Measurements from ENCODE around the gene CDH23. TPM values are rescaled to one million over a fixed set of nuclear protein-coding genes. Genes with fewer than 3 reads are reported as not detected.

CDH23 gene
- total RNA-seq, 1 donor from 2014 or later = 9.4 TPM

DNA sequence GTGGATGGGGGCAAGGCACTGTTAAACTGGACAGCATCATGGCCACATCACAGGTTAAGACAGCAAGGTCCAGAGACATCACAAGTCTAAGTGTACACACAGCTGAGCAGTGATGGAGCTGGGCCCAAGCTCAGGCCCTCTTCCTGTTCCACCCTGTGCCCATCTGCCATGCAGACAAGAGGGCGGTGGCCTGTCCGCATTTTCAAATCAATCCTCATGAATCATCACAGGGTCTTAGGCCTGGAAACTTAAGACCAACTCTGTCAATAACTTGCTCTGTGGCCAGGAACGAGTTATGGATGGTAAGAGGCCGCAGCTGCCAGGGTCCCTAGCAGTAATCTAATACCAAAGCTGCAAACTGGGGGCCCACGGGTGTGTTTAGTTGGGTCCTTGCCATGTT lies 319.7 kb downstream of the CDH23 start:
- Mint-ChIP-seq H3K4me3 (no peak overlapping the region), H3K36me3 (no peaks in the 10 kb centered on the region), H3K27me3 (peaks cover 2% of the 10 kb centered on the region), H3K27ac (no peak overlapping the region), H3K4me1 (ENCODE audit: unreplicated experiment) (peaks cover 19% of the 10 kb centered on the region), H3K9me3 (no peaks in the 10 kb centered on the region)
- TF ChIP-seq, protein P1, sequence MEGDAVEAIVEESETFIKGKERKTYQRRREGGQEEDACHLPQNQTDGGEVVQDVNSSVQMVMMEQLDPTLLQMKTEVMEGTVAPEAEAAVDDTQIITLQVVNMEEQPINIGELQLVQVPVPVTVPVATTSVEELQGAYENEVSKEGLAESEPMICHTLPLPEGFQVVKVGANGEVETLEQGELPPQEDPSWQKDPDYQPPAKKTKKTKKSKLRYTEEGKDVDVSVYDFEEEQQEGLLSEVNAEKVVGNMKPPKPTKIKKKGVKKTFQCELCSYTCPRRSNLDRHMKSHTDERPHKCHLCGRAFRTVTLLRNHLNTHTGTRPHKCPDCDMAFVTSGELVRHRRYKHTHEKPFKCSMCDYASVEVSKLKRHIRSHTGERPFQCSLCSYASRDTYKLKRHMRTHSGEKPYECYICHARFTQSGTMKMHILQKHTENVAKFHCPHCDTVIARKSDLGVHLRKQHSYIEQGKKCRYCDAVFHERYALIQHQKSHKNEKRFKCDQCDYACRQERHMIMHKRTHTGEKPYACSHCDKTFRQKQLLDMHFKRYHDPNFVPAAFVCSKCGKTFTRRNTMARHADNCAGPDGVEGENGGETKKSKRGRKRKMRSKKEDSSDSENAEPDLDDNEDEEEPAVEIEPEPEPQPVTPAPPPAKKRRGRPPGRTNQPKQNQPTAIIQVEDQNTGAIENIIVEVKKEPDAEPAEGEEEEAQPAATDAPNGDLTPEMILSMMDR (conservative IDR thresholded peaks at IDR 0.05) = no peak
- no peak for DNase-seq (ENCODE audit: extremely low spot score, unreplicated experiment)

DNA sequence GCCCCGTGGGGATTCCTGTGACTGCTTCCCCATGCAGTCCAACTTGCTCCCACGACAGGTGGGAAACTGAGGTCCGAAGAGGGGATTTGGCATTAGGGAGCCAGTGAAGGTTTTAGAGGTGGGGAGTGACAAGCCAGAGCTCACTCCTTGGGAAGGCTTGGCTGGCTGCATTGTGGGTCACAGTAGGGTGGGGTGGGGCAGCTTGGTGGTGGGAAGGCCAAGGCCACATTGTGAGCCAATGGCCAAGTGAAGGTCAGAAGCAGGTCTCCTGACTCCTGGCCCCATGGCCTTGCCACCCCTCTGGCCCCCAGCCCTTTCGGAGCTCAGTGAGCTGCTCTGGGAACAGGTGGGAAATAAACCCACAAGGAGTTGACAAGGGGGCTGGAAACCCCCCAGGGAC lies 320.3 kb downstream of the CDH23 start:
- Mint-ChIP-seq H3K36me3 (no peaks in the 10 kb centered on the region), H3K4me3 (no peak overlapping the region), H3K27me3 (peaks cover 4% of the 10 kb centered on the region), H3K27ac (no peak overlapping the region), H3K9me3 (no peaks in the 10 kb centered on the region), H3K4me1 (ENCODE audit: unreplicated experiment) (peaks cover 14% of the 10 kb centered on the region)
- no peak for DNase-seq (ENCODE audit: extremely low spot score, unreplicated experiment)
- TF ChIP-seq, protein P1 (conservative IDR thresholded peaks at IDR 0.05) = no peak

DNA sequence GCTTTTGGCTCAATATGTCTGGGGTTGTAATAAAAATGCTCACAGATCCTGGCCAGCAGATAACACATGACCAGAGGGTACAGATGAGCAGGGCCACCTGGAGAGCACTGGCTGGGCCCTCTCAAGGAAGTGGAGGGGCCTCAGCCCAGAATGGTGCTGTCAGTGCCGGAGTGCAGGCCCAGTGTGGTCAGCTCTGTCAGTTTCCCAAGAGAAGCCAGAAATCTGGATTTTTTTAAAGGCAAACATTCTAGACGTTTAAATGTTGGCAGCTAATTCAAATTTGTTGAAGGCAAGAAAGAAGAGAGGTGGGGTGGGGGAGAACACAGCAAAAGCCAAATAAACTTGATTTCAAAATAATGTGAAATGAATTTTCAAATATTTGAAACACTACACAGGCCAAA lies 320.8 kb downstream of the CDH23 start:
- no peaks in the 10 kb centered on the region for H3K36me3 Mint-ChIP-seq
- no peak overlapping the region for H3K27ac Mint-ChIP-seq
- no peaks in the 10 kb centered on the region for H3K9me3 Mint-ChIP-seq
- no peak for DNase-seq (ENCODE audit: extremely low spot score, unreplicated experiment)
- H3K27me3 Mint-ChIP-seq = peaks cover 4% of the 10 kb centered on the region
- H3K4me1 Mint-ChIP-seq (ENCODE audit: unreplicated experiment) = peaks cover 14% of the 10 kb centered on the region
- TF ChIP-seq, protein P1 (conservative IDR thresholded peaks at IDR 0.05) = no peak
- H3K4me3 Mint-ChIP-seq = no peak overlapping the region

DNA sequence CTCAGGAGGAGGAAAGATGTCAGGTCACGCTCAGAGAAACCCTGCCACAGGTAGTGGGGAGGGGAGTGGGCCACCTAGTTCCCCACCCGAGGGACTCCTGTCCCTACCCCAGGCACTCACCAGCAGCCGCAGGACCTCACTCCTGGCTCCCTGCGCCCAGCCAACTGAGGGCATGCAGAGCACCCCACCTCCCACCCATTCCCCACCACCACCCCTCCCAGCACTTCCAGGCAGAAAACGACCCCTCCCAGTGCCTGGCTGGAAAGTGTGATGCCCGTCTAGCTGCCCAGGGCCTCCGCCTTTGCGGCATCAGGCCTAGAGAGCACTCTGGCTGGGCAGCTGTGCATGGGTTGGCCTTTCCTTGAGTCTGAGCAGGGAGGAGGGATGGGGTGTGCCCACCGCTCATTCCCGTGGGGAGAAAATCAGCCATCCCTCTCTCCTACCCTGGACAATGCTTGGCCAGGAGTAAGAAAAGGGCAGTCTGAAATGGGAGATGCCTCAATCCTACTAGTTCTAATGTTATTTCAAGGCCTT lies 321.5 kb downstream of the CDH23 start:
- H3K9me3 Mint-ChIP-seq = no peaks in the 10 kb centered on the region
- no peak overlapping the region for H3K27ac Mint-ChIP-seq
- H3K27me3 Mint-ChIP-seq = peaks cover 4% of the 10 kb centered on the region
- TF ChIP-seq, protein P1 (conservative IDR thresholded peaks at IDR 0.05) = no peak
- H3K4me1 Mint-ChIP-seq (ENCODE audit: unreplicated experiment) = peaks cover 14% of the 10 kb centered on the region
- no peaks in the 10 kb centered on the region for H3K36me3 Mint-ChIP-seq
- DNase-seq (ENCODE audit: extremely low spot score, unreplicated experiment) = no peak
- H3K4me3 Mint-ChIP-seq = no peak overlapping the region

DNA sequence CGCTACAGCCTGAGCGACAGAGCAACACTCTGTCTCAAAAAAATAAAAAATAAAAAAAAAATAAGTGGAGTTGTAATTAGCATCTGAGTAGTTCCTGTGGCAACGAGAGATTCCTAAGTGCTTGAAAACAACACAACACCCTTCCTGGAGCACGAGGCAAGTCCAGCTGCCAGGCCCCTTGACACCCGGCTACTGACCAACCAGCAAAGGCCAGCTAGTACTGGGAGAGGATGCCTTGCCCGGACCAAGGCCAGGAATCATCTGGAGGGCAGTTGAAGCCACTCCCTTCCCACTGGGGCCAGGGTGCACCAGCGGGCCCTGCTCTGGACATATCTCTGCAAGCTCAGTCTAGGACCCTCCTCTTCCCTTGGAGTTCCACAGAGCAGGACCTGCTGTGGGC lies 322.3 kb downstream of the CDH23 start:
- TF ChIP-seq, protein P1 (conservative IDR thresholded peaks at IDR 0.05) = no peak
- Mint-ChIP-seq H3K4me1 (ENCODE audit: unreplicated experiment) (peaks cover 10% of the 10 kb centered on the region), H3K27me3 (peaks cover 4% of the 10 kb centered on the region), H3K4me3 (no peak overlapping the region), H3K27ac (no peak overlapping the region), H3K36me3 (no peaks in the 10 kb centered on the region), H3K9me3 (no peaks in the 10 kb centered on the region)
- DNase-seq (ENCODE audit: extremely low spot score, unreplicated experiment) = no peak
